Activated CD4-positive, alpha-beta T cell treated with anti-CD3 and anti-CD28 coated beads, Interleukin-2, amount 50 U/mL, for 1 hour (primary cell): ENCODE results near the gene RNF181.
"Not testable (repeated sequence)": the region's sequence is repeated elsewhere in the genome, so short reads cannot be mapped to it uniquely, and the experiment has no call there.

Experiments
- DNase-seq: peaks from one replicate; pipeline ENCODE4 v3.0.0-alpha.2; 2020

Gene RNF181

DNA sequence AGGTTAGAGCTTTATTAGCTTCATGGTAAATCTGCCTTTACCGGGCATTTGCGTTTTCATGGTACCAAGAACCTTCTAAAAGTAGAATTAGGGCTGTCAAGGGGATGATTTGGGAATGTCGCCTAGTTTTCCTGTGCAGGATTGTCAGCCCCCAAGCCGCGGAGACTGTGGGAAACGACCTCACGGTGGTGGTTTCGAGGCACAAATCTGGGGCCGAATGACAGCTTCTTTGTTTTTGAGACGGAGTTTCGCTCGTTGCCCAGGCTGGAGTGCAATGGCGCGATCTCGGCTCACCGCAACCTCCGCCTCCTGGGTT is 19.8 kb downstream of the RNF181 start:
- no peak for DNase-seq

- not testable (repeated sequence) for DNase-seq
These were observed 22.2 kb downstream of the RNF181 start for GRCh38 chr2:85617723-85618122.

GRCh38 chr2:85619617-85620016 is 24.1 kb downstream of the RNF181 start:
- no peak for DNase-seq

DNA sequence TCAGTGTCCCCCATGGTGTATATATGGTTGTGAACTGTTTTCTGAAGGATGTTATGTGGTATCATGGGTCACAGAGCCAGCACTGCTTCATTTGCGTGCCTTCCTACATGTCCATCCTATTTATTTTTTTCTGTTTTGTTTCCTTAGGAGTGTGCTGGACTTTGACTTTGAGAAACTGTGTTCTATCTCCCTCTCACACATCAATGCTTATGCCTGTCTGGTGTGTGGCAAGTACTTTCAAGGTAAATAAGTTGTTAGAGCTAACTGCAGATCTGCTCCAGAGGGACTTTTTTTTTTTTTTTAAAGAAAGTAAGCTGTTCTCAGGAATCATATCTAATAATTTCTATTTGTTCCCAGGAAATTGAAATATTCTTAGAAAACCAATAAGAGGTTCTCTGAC is 25.8 kb downstream of the RNF181 start:
- DNase-seq, result no peak

GRCh38 chr2:85623991-85624390 is 28.4 kb downstream of the RNF181 start:
- no peak for DNase-seq

DNA sequence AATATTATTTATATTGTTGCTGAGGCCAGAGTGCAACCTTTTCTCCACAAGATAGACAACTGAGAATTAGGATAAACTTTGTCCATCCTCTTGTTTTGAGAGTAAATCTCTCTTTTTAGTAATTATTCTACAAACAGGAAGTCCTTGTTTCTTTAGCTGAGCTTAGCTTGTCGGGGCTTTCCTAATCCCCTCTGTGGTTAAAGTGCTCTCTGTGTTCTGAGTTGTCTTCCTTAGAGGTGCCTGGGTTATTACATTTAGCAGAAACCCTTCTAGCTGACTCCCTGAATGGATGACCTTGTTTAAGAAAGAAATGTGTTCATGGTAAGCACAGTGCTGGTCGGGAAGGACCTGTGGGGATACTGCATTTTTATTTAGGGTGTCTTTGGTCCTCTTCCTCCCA is 33.1 kb downstream of the RNF181 start:
- no peak for DNase-seq

GRCh38 chr2:85631316-85631715 is 35.8 kb downstream of the RNF181 start:
- DNase-seq, result no peak

- DNase-seq, result no peak
These were observed 39.5 kb downstream of the RNF181 start for GRCh38 chr2:85635011-85635410.

DNA sequence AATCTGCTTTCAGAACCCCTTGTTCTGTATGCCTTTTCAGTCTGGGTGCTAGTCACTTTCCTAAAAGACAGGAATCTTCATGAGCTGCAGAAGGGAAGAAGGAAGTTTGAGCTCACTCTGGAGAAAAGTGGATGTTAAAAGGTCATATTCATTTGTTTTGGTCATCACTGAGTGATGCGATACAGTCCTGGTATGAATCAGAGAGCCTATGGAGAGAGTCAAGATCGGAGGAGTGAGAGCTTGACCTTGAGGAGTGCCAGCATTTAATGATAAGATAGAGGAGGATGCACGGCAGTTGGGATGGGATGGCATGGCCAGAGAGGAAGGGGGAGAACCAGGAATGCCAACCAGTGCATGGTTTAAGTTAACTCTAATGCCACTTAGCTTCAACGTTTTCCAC is 40.1 kb downstream of the RNF181 start:
- DNase-seq, result no peak

- DNase-seq, result no peak
These were observed 47.2 kb downstream of the RNF181 start for GRCh38 chr2:85642725-85643124.

DNA sequence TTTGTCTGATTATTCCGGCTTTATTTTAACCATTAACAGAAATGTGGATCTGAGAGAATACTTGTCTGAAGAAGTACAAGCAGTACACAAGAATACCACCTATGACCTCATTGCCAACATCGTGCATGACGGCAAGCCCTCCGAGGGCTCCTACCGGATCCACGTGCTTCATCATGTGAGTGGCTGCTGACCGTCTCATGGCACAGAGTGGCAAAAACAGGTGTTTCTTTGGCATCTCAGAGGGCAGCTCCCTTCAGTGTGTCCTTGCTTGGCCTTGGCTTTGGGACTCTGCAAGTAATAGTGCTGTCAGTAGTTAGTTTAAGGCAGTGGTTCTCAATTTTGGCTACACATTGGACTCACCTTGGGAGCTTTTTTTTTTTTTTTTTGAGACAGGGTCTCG is 49.4 kb downstream of the RNF181 start:
- no peak for DNase-seq

GRCh38 chr2:85646166-85646565 is 50.6 kb downstream of the RNF181 start:
- no peak for DNase-seq
